Tibial nerve (tissue), 3 donors: ENCODE data around the gene NAB2.

ENCODE experiments used
- CTCF ChIP-seq, 5 experiments: fragments of 200-600 bp in 3 of 5; fragments of 450-650 bp in 2 of 5; sonication (generic) in 3 of 5; IDR thresholded peaks; one replicate each; pipeline ENCODE4 v1.5.1; 2016 to 2019; ENCODE audit warnings: antibody characterized with exemption in 5 of 5, mild to moderate bottlenecking in 3 of 5, moderate library complexity in 2 of 5
- POLR2A ChIP-seq, 2 donors: fragments of 450-650 bp; IDR thresholded peaks; one replicate each; pipeline ENCODE4 v1.6.1; 2017; ENCODE audit warnings: antibody characterized with exemption in 2 of 2, mild to moderate bottlenecking in 2 of 2, moderate library complexity in 2 of 2

GRCh38 chr12:57133916-57134315 is 45.0 kb downstream of the NAB2 start:
- TF ChIP-seq CTCF (IDR thresholded peaks at IDR 0.05) (no peak), POLR2A (IDR thresholded peaks at IDR 0.05) (no peak)
